Measurements from ENCODE around the gene OAS1.
"Not testable (repeated sequence)": the region's sequence is repeated elsewhere in the genome, so short reads cannot be mapped to it uniquely, and the experiment has no call there.

The OAS1 gene

GRCh38 chr12:112900298-112901145 is 6.2 kb upstream of the OAS1 start:
- peak in 2 of 56 donors; percentile 9 to 16 for DNase-seq

DNA sequence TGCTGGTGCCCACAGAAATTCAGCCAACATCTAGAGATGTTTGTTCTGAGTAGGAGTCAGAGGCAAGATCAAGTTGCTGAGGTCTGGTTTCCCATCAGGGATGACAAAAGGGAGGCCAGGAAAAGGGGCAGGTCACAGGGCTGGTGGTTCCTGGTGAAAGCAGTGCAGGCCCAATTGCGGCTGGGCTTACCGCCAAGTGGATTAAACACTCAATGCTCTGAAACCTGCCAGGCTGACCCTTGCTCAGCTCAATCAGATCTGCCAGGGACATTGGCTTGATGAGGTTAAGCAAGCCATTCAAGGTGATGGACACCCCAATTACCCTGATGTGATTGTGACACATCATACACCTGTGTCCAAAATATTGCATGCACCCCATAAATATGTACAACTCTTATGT is 5.5 kb upstream of the OAS1 start:
- DNase-seq: no peak

DNA sequence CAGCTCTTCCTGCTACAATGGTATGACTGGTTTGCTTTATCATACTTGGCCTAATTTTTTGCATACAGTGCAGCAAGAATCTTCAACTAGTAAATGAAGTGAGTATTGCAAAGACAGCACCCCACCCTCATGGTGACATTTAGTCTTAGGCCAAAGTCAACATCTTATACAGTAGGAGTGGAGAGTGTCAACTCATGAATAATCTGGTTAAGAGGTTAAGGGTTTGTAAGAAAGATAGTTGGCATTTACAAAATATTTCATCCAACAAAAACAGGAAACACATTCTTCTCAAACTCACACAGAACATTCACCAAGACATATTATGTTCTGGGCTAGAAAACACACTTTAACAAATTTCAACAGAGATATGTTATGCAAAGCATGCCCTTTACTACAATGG is 2.2 kb upstream of the OAS1 start:
- no peak for DNase-seq

- DNase-seq: peak in 1 of 56 donors; percentile 33
Measured at GRCh38 chr12:112905451-112906089, 1.2 kb upstream of the OAS1 start.

DNA sequence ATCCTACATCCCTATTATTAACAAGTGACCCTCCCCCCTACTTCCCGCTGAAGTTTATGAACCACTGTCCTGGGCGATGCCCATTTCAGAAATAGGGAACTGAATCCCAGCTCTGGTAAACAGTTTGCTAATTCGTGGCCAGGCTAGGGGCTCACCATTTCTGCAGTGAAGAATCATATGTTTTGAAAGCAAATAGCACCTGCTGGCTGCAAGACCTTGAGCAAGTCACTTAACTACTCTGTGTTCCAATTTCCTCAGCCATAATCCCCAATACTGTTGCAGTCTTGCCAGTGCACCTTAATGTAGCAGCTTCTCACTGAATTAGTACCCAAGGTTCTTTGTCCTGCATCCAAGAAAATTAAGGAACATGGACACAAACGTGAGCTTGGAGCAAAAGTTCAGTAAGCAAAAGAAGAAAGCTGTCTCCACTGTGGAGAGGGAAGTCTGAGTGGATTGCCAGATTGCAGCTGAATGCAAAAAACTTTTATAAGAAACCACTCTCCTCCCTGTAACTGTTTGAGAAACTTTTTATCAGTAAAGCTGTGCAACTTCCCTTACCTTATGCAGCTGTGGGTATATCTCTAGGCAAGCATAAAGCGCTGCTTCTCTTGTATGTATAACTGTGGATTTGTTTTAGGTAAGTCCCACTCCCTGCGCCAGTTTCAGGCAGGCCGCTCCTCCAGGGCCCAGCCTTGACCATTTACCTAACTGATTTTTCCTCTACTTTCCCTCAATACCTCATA is 824 bp downstream of the OAS1 start:
- peak in 2 of 56 donors; percentile 9 to 30 for DNase-seq

DNA sequence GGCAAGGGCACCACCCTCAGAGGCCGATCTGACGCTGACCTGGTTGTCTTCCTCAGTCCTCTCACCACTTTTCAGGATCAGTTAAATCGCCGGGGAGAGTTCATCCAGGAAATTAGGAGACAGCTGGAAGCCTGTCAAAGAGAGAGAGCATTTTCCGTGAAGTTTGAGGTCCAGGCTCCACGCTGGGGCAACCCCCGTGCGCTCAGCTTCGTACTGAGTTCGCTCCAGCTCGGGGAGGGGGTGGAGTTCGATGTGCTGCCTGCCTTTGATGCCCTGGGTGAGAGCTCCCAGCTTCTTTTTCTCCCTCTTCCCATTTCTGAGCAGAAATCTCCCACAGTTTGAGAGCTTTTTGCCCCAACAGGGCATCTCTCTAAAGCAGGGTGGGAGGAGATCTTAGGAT is 1.8 kb downstream of the OAS1 start:
- no peak for DNase-seq

GRCh38 chr12:112909693-112910092 is 2.9 kb downstream of the OAS1 start:
- no peak for DNase-seq

DNA sequence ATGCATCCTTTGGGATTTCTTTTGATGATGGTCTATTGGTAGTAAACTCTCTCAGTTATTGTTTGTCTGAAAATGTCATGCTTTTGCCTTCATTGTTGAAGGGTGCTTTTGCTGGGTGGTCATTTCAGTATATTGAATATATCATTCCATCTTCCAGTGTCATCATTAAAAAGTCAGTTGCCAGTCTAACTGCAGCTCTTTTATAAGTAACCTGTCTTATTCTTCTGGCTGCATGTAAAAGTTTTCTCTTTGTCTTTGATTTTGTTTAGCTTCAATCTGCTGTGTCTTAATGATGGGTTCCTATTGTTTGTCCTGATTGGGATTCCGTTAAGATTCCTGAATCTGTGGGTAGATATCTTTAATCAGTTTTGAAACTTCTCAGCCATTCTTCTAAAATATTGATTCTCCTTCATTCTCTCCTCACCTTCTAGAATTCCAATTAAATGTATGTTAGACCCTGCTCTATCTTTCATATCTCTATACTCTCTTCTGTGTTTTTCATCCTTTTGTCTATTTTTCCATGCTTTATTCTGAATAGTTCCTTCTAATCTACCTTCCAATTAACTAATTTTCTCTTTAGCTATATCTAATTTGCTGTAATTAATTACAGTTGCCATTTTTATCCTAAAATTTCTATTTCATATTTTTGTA is 6.4 kb downstream of the OAS1 start:
- DNase-seq: no peak

- DNase-seq: not testable (repeated sequence)
Measured at GRCh38 chr12:112913888-112914287, 7.1 kb downstream of the OAS1 start.

- no peak for DNase-seq
Measured at GRCh38 chr12:112916270-112916669, 9.5 kb downstream of the OAS1 start.

DNA sequence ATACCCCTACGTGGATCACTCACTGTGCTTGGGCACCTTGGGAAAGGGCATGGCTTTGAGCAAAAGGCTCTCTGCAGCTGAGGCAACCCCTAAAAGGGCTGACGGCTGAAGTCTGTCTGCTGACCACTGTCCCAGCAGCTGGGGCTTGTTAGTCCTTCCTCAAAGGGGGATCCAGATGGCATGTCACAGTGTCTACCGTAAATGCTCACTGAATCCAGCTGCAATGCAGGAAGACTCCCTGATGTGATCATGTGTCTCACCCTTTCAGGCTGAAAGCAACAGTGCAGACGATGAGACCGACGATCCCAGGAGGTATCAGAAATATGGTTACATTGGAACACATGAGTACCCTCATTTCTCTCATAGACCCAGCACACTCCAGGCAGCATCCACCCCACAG is 12.4 kb downstream of the OAS1 start:
- no peak for DNase-seq

- no peak for DNase-seq
Measured at GRCh38 chr12:112924986-112925385, 18.2 kb downstream of the OAS1 start.

GRCh38 chr12:112926416-112927033 is 19.8 kb downstream of the OAS1 start:
- DNase-seq: not testable (repeated sequence)

- DNase-seq: no peak
Measured at GRCh38 chr12:112927475-112927874, 20.7 kb downstream of the OAS1 start.

DNA sequence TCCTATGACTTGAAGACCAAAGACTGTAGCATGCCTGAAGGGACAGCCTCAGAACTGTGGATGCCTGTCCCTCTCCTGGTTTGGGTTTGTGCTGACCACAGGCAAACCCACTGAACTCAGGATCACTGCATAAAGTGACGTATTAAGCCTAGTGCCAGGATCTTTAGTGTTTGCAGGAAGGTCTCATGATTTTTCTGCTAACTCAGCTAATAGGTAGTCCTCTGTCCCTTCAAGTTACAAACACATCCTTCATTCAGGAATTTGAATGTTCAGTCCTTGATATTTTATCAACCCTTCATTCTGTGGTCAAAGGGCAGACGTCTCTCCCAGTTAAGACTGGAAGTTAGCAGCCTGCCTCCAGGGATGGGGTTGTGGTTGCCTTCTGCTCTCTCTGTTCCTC is 21.2 kb downstream of the OAS1 start:
- DNase-seq: no peak

DNA sequence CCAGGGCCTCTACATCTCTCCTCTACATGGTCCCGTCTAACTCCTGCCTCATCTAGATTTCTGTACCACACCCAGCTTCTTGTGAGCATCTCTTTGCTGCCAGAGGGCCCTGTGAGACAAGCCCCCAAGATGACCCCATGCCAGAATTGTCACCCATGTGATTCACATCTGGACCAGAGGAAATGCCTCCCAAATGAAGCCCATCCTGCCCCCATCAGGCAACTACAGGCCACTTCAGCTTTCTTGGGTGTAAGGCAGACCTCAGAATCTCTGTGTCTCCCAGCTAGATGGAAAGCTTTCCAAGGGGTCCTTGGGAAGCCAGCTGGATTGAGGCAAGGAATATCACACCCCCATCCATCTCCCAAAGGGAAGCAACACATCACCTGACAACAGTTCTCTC is 22.2 kb downstream of the OAS1 start:
- DNase-seq: no peak

DNA sequence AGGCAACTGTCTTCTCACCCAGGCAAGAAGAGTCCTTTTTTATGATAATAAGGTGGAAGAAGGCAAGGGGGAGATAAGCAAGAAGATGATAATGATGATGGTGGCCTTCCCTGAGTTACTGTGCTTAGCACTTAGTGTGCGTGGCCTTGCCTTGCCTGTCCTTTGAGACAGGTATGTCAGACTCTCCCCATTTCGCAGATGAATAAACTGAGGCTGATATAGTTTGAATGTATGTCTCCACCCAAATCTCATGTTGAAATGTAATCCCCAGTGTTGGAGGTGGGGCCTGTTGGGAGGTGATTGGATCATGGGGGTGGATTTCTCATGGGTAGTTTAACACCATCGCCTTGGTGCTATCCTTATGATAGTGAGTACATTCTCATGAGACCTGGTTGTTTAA is 23.0 kb downstream of the OAS1 start:
- DNase-seq: no peak

DNA sequence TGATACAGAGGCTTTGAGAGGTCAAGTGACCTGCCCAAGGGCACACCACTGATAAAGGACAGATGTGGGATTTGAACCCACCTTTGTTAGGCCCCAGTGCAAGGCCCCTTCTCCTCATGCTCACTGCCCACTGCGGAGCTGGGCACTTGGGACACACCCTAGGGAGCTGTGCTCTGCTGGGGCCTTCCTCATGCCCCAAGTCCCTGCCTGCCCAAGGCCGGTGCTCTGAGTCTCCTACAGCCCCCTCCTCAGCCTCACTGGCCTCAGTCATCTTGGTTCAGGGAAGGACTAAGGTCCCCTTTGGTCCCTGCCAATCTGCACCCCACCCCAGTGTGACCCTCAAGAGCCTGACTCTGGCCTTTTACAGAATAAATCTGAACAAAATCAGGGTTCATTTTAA is 23.6 kb downstream of the OAS1 start:
- DNase-seq: no peak

DNA sequence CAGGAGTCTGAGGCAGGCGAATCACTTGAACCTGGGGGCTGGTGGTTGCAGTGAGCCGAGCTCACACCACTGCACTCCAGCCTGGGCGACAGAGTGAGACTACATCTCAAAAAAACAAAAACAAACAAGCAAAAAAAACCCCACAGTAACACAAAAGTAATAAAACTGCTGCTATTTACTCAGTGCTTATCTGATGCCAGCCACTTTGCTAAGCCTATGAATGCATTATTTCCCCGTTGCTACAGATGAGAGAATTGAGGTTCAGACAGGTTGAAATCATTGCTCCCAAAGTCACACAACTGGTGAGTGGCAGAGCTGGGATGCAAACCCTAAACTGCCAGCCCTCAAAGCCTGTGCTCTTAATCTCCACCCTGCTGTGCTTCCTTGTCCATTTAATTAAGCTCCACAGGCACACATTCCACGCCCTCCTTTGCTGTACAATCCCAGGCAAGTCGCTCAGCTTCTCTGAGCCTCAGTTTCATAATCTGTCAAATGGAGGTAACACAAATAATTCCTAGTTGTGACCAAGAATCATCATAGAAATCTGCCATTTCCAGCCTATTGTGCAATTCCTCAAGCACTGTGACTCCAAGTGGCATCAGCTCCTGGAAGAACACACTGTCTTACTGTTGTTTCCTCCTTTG is 25.8 kb downstream of the OAS1 start:
- no peak for DNase-seq

GRCh38 chr12:112933129-112933505 is 26.4 kb downstream of the OAS1 start:
- DNase-seq: no peak

- no peak for DNase-seq
Measured at GRCh38 chr12:112936264-112936663, 29.5 kb downstream of the OAS1 start.

Measured in amygdala (tissue), 56 donors.